ENCODE measurements around the gene CSNK2A3. TPM values are rescaled to one million over a fixed set of nuclear protein-coding genes. Genes with fewer than 3 reads are reported as not detected.

The CSNK2A3 gene
- total and polyA plus RNA-seq, 2 of the 13 experiments (the other 11 are each of a cell fraction or from before 2014, with no cell fraction given), result 1.7 to 3.5 TPM

GRCh38 chr11:11308249-11308648, 44.8 kb downstream of the CSNK2A3 start:
- H3K4me1 ChIP-seq (ENCODE audit: insufficient read depth, low read length), result no peaks in the 10 kb centered on the region
- FAIRE-seq, result no peak

GRCh38 chr11:11306855-11307254, 46.2 kb downstream of the CSNK2A3 start:
- in situ Hi-C loops (cut with HindIII; ENCODE audit: extremely low pct_ligation_motif_present, low pct_unique_long_range_greater_than_20kb), result no loop called here
- FAIRE-seq, result no peak
- Histone ChIP-seq H3K4me2 (ENCODE audit: low read depth, low read length) (no peak overlapping the region), H3K79me2 (ENCODE audit: insufficient read depth, low read length) (no peaks in the 10 kb centered on the region), H2AFZ (ENCODE audit: low read length) (no peak overlapping the region), H3K4me3 (replicated peaks in 1 of 3; ENCODE audit: insufficient read depth in 1 of 3, low read depth in 2 of 3, low read length in 3 of 3) (no peak overlapping the region), H3K9ac (ENCODE audit: insufficient read depth, low read depth, low read length) (no peak overlapping the region), H3K27ac (ENCODE audit: extremely low read length, insufficient read depth, low read length) (no peak overlapping the region), H3K36me3 (replicated peaks in 1 of 2; ENCODE audit: control insufficient read depth in 1 of 2, insufficient read depth in 2 of 2, low read length in 2 of 2) (no peaks in the 10 kb centered on the region), H3K27me3 (ENCODE audit: control insufficient read depth in 1 of 2, insufficient read depth in 2 of 2, low read length in 2 of 2) (peaks cover 0 to 3% of the 10 kb centered on the region in 2 experiments; a peak in 2 of 5 replicates), H3K4me1 (ENCODE audit: insufficient read depth, low read length) (no peaks in the 10 kb centered on the region), H3K9me3 (ENCODE audit: low read length) (no peaks in the 10 kb centered on the region), H4K20me1 (ENCODE audit: insufficient read depth, low read length) (no peaks in the 10 kb centered on the region)
- ChIA-PET CTCF (ENCODE audit: low intra/inter-chr PET ratio, low total read pairs) (no interaction called here), POLR2A (no interaction called here)
- WGBS (ENCODE audit: low lambda C conversion rate), result 0% methylated on average over 2 of the region's 2 CpGs
- intact Hi-C loops (cut with micrococcal nuclease; ENCODE audit: unreplicated experiment), result no loop called here
- no TSS peak for BruUV-seq (replicated peaks)
- ATAC-seq, result no peak
- DNase-seq (ENCODE audit: low spot score), result no peak
- TF ChIP-seq GLMP (CRISPR knock-in tag; IDR thresholded peaks at IDR 0.05; ENCODE audit: borderline replicate concordance) (no peak), TGIF2 (CRISPR knock-in tag; IDR thresholded peaks at IDR 0.05) (no peak), ZNF570 (CRISPR knock-in tag; IDR thresholded peaks at IDR 0.05; ENCODE audit: borderline replicate concordance) (no peak), CSRNP1 (CRISPR knock-in tag; IDR thresholded peaks at IDR 0.05) (no peak), PRMT3 (CRISPR knock-in tag; IDR thresholded peaks at IDR 0.05; ENCODE audit: borderline replicate concordance, low read depth) (no peak)
- TF ChIP-seq, protein P1, sequence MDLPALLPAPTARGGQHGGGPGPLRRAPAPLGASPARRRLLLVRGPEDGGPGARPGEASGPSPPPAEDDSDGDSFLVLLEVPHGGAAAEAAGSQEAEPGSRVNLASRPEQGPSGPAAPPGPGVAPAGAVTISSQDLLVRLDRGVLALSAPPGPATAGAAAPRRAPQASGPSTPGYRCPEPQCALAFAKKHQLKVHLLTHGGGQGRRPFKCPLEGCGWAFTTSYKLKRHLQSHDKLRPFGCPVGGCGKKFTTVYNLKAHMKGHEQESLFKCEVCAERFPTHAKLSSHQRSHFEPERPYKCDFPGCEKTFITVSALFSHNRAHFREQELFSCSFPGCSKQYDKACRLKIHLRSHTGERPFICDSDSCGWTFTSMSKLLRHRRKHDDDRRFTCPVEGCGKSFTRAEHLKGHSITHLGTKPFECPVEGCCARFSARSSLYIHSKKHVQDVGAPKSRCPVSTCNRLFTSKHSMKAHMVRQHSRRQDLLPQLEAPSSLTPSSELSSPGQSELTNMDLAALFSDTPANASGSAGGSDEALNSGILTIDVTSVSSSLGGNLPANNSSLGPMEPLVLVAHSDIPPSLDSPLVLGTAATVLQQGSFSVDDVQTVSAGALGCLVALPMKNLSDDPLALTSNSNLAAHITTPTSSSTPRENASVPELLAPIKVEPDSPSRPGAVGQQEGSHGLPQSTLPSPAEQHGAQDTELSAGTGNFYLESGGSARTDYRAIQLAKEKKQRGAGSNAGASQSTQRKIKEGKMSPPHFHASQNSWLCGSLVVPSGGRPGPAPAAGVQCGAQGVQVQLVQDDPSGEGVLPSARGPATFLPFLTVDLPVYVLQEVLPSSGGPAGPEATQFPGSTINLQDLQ (CRISPR knock-in tag; IDR thresholded peaks at IDR 0.05), result no peak

More at GRCh38 chr11:11308249-11308648, 44.8 kb downstream of the CSNK2A3 start:
- WGBS (ENCODE audit: low lambda C conversion rate), result 0% methylated on average over 1 of the region's 1 CpG
- no peak for ATAC-seq
- Histone ChIP-seq H2AFZ (ENCODE audit: low read length) (no peak overlapping the region), H3K27ac (ENCODE audit: extremely low read length, insufficient read depth, low read length) (no peak overlapping the region), H3K4me2 (ENCODE audit: low read depth, low read length) (no peak overlapping the region), H3K79me2 (ENCODE audit: insufficient read depth, low read length) (no peaks in the 10 kb centered on the region), H3K4me3 (replicated peaks in 1 of 3; ENCODE audit: insufficient read depth in 1 of 3, low read depth in 2 of 3, low read length in 3 of 3) (no peak overlapping the region), H3K27me3 (ENCODE audit: control insufficient read depth in 1 of 2, insufficient read depth in 2 of 2, low read length in 2 of 2) (peaks cover 0 to 3% of the 10 kb centered on the region in 2 experiments; a peak in 2 of 5 replicates), H3K9me3 (ENCODE audit: low read length) (no peaks in the 10 kb centered on the region), H4K20me1 (ENCODE audit: insufficient read depth, low read length) (no peaks in the 10 kb centered on the region), H3K9ac (ENCODE audit: insufficient read depth, low read depth, low read length) (no peak overlapping the region), H3K36me3 (replicated peaks in 1 of 2; ENCODE audit: control insufficient read depth in 1 of 2, insufficient read depth in 2 of 2, low read length in 2 of 2) (no peaks in the 10 kb centered on the region)
- no peak for DNase-seq (ENCODE audit: low spot score)
- in situ Hi-C loops (cut with HindIII; ENCODE audit: extremely low pct_ligation_motif_present, low pct_unique_long_range_greater_than_20kb), result no loop called here
- intact Hi-C loops (cut with micrococcal nuclease; ENCODE audit: unreplicated experiment), result no loop called here
- CTCF ChIA-PET (ENCODE audit: low intra/inter-chr PET ratio, low total read pairs), result no interaction called here
- TF ChIP-seq MTF2 (CRISPR knock-in tag; IDR thresholded peaks at IDR 0.05; ENCODE audit: borderline replicate concordance) (no peak), ZNF891 (CRISPR knock-in tag; IDR thresholded peaks at IDR 0.05) (no peak), CBFB (CRISPR knock-in tag; IDR thresholded peaks at IDR 0.05) (no peak), DNMT3B (CRISPR knock-in tag; conservative IDR thresholded peaks at IDR 0.05) (no peak), ZNF746 (CRISPR knock-in tag; IDR thresholded peaks at IDR 0.05) (no peak), ARNT (IDR thresholded peaks at IDR 0.05) (no peak), RNF2 (conservative IDR thresholded peaks at IDR 0.05; ENCODE audit: low read depth) (no peak), CERS6 (CRISPR knock-in tag; IDR thresholded peaks at IDR 0.05) (no peak), NAIF1 (CRISPR knock-in tag; IDR thresholded peaks at IDR 0.05; ENCODE audit: borderline replicate concordance) (no peak), PHF5A (CRISPR knock-in tag; IDR thresholded peaks at IDR 0.05; ENCODE audit: low read depth, unreplicated experiment) (no peak), TCF12 (IDR thresholded peaks at IDR 0.05) (no peak), TCF12 (CRISPR knock-in tag; IDR thresholded peaks at IDR 0.05) (no peak), JARID2 (CRISPR knock-in tag; IDR thresholded peaks at IDR 0.05; ENCODE audit: insufficient replicate concordance) (no peak)
- POLR2A ChIA-PET, result no interaction called here
- no TSS peak for BruUV-seq (replicated peaks)

Measured in HepG2 (cell line).